ENCODE data around the gene PTPN7.

- TF ChIP-seq POLR2A (IDR thresholded peaks at IDR 0.05; ENCODE audit: extremely low read depth, insufficient read length): no peak
- TF ChIP-seq, protein P1, sequence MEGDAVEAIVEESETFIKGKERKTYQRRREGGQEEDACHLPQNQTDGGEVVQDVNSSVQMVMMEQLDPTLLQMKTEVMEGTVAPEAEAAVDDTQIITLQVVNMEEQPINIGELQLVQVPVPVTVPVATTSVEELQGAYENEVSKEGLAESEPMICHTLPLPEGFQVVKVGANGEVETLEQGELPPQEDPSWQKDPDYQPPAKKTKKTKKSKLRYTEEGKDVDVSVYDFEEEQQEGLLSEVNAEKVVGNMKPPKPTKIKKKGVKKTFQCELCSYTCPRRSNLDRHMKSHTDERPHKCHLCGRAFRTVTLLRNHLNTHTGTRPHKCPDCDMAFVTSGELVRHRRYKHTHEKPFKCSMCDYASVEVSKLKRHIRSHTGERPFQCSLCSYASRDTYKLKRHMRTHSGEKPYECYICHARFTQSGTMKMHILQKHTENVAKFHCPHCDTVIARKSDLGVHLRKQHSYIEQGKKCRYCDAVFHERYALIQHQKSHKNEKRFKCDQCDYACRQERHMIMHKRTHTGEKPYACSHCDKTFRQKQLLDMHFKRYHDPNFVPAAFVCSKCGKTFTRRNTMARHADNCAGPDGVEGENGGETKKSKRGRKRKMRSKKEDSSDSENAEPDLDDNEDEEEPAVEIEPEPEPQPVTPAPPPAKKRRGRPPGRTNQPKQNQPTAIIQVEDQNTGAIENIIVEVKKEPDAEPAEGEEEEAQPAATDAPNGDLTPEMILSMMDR (IDR thresholded peaks at IDR 0.05; ENCODE audit: low read depth, low read length): no peak
- TF ChIP-seq, protein P2, sequence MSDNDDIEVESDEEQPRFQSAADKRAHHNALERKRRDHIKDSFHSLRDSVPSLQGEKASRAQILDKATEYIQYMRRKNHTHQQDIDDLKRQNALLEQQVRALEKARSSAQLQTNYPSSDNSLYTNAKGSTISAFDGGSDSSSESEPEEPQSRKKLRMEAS (IDR thresholded peaks at IDR 0.05; ENCODE audit: low read depth, low read length): no peak
Observed at GRCh38 chr1:202201971-202202370, 41.6 kb upstream of the PTPN7 start.
